ENCODE measurements around the gene EIF2AK2.

EIF2AK2 gene

GRCh38 chr2:37192551-37192950 is 35.8 kb upstream of the EIF2AK2 start:
- H3K4me3 ChIP-seq (ENCODE audit: low read depth in 1 of 5, low read length in 5 of 5), result no peak overlapping the region
- no peaks in the 10 kb centered on the region for H3K27me3 ChIP-seq (ENCODE audit: control insufficient read depth in 5 of 5, insufficient read depth in 4 of 5, low read length in 5 of 5)
- no peaks in the 10 kb centered on the region for H3K9me3 ChIP-seq (ENCODE audit: control insufficient read depth in 5 of 5, low read length in 5 of 5)
- H3K9ac ChIP-seq (ENCODE audit: low read length in 5 of 5), result no peak overlapping the region
- H3K27ac ChIP-seq (ENCODE audit: low read depth, low read length), result no peak overlapping the region
- no peaks in the 10 kb centered on the region for H3K36me3 ChIP-seq (ENCODE audit: control insufficient read depth in 5 of 5, insufficient read depth in 5 of 5, low read length in 5 of 5)
- H3K4me1 ChIP-seq (ENCODE audit: control insufficient read depth in 5 of 5, insufficient read depth in 5 of 5, low read length in 5 of 5), result peaks cover 0 to 15% (median 12%) of the 10 kb centered on the region in 5 donors

- no peak overlapping the region for H3K9ac ChIP-seq (ENCODE audit: low read length in 5 of 5)
- H3K27ac ChIP-seq (ENCODE audit: low read depth, low read length), result no peak overlapping the region
- peaks cover 0 to 7% (median 4%) of the 10 kb centered on the region in 5 donors for H3K4me1 ChIP-seq (ENCODE audit: control insufficient read depth in 5 of 5, insufficient read depth in 5 of 5, low read length in 5 of 5)
- no peaks in the 10 kb centered on the region for H3K27me3 ChIP-seq (ENCODE audit: control insufficient read depth in 5 of 5, insufficient read depth in 4 of 5, low read length in 5 of 5)
- H3K4me3 ChIP-seq (ENCODE audit: low read depth in 1 of 5, low read length in 5 of 5), result no peak overlapping the region
- no peaks in the 10 kb centered on the region for H3K36me3 ChIP-seq (ENCODE audit: control insufficient read depth in 5 of 5, insufficient read depth in 5 of 5, low read length in 5 of 5)
- H3K9me3 ChIP-seq (ENCODE audit: control insufficient read depth in 5 of 5, low read length in 5 of 5), result no peaks in the 10 kb centered on the region
Measured at GRCh38 chr2:37191747-37192146, 35.0 kb upstream of the EIF2AK2 start.

GRCh38 chr2:37191253-37191652 is 34.5 kb upstream of the EIF2AK2 start:
- Histone ChIP-seq H3K9me3 (ENCODE audit: control insufficient read depth in 5 of 5, low read length in 5 of 5) (no peaks in the 10 kb centered on the region), H3K9ac (ENCODE audit: low read length in 5 of 5) (no peak overlapping the region), H3K36me3 (ENCODE audit: control insufficient read depth in 5 of 5, insufficient read depth in 5 of 5, low read length in 5 of 5) (no peaks in the 10 kb centered on the region), H3K27ac (ENCODE audit: low read depth, low read length) (no peak overlapping the region), H3K4me1 (ENCODE audit: control insufficient read depth in 5 of 5, insufficient read depth in 5 of 5, low read length in 5 of 5) (peaks cover 0 to 6% (median 3%) of the 10 kb centered on the region in 5 donors), H3K27me3 (ENCODE audit: control insufficient read depth in 5 of 5, insufficient read depth in 4 of 5, low read length in 5 of 5) (no peaks in the 10 kb centered on the region), H3K4me3 (ENCODE audit: low read depth in 1 of 5, low read length in 5 of 5) (no peak overlapping the region)

GRCh38 chr2:37190290-37190689 is 33.5 kb upstream of the EIF2AK2 start:
- Histone ChIP-seq H3K9ac (ENCODE audit: low read length in 5 of 5) (no peak overlapping the region), H3K4me3 (ENCODE audit: low read depth in 1 of 5, low read length in 5 of 5) (no peak overlapping the region), H3K9me3 (ENCODE audit: control insufficient read depth in 5 of 5, low read length in 5 of 5) (no peaks in the 10 kb centered on the region), H3K4me1 (ENCODE audit: control insufficient read depth in 5 of 5, insufficient read depth in 5 of 5, low read length in 5 of 5) (no peaks in the 10 kb centered on the region), H3K27ac (ENCODE audit: low read depth, low read length) (no peak overlapping the region), H3K27me3 (ENCODE audit: control insufficient read depth in 5 of 5, insufficient read depth in 4 of 5, low read length in 5 of 5) (peaks cover 0 to 3% (median 0%) of the 10 kb centered on the region in 5 donors), H3K36me3 (ENCODE audit: control insufficient read depth in 5 of 5, insufficient read depth in 5 of 5, low read length in 5 of 5) (no peaks in the 10 kb centered on the region)

- Histone ChIP-seq H3K4me1 (ENCODE audit: control insufficient read depth in 5 of 5, insufficient read depth in 5 of 5, low read length in 5 of 5) (no peaks in the 10 kb centered on the region), H3K36me3 (ENCODE audit: control insufficient read depth in 5 of 5, insufficient read depth in 5 of 5, low read length in 5 of 5) (no peaks in the 10 kb centered on the region), H3K27me3 (ENCODE audit: control insufficient read depth in 5 of 5, insufficient read depth in 4 of 5, low read length in 5 of 5) (peaks cover 0 to 3% (median 0%) of the 10 kb centered on the region in 5 donors), H3K4me3 (ENCODE audit: low read depth in 1 of 5, low read length in 5 of 5) (no peak overlapping the region), H3K27ac (ENCODE audit: low read depth, low read length) (no peak overlapping the region), H3K9ac (ENCODE audit: low read length in 5 of 5) (no peak overlapping the region), H3K9me3 (ENCODE audit: control insufficient read depth in 5 of 5, low read length in 5 of 5) (no peaks in the 10 kb centered on the region)
Measured at GRCh38 chr2:37189452-37190153, 32.8 kb upstream of the EIF2AK2 start.

- H3K4me1 ChIP-seq (ENCODE audit: control insufficient read depth in 5 of 5, insufficient read depth in 5 of 5, low read length in 5 of 5), result no peaks in the 10 kb centered on the region
- H3K27me3 ChIP-seq (ENCODE audit: control insufficient read depth in 5 of 5, insufficient read depth in 4 of 5, low read length in 5 of 5), result peaks cover 0 to 3% (median 0%) of the 10 kb centered on the region in 5 donors
- no peak within 1 kb of the TSS for H3K27ac ChIP-seq (ENCODE audit: low read depth, low read length)
- no peak within 1 kb of the TSS for H3K9ac ChIP-seq (ENCODE audit: low read length in 5 of 5)
- H3K36me3 ChIP-seq (ENCODE audit: control insufficient read depth in 5 of 5, insufficient read depth in 5 of 5, low read length in 5 of 5), result no peaks in the 10 kb centered on the region
- H3K9me3 ChIP-seq (ENCODE audit: control insufficient read depth in 5 of 5, low read length in 5 of 5), result no peaks in the 10 kb centered on the region
- no peak within 1 kb of the TSS for H3K4me3 ChIP-seq (ENCODE audit: low read depth in 1 of 5, low read length in 5 of 5)
Measured at GRCh38 chr2:37188570-37188969, 31.8 kb upstream of the EIF2AK2 start, which contains the start of gene SULT6B1. SULT6B1 (minus strand) TSS chr2:37188670; CDS start chr2:37188640, 30 bp downstream.

GRCh38 chr2:37181726-37182684 is 25.2 kb upstream of the EIF2AK2 start:
- Histone ChIP-seq H3K27me3 (ENCODE audit: control insufficient read depth in 5 of 5, insufficient read depth in 4 of 5, low read length in 5 of 5) (peaks cover 0 to 3% (median 0%) of the 10 kb centered on the region in 5 donors), H3K9me3 (ENCODE audit: control insufficient read depth in 5 of 5, low read length in 5 of 5) (no peaks in the 10 kb centered on the region), H3K4me1 (ENCODE audit: control insufficient read depth in 5 of 5, insufficient read depth in 5 of 5, low read length in 5 of 5) (peaks cover 0 to 6% (median 0%) of the 10 kb centered on the region in 5 donors), H3K9ac (ENCODE audit: low read length in 5 of 5) (no peak overlapping the region), H3K4me3 (ENCODE audit: low read depth in 1 of 5, low read length in 5 of 5) (no peak overlapping the region), H3K27ac (ENCODE audit: low read depth, low read length) (no peak overlapping the region), H3K36me3 (ENCODE audit: control insufficient read depth in 5 of 5, insufficient read depth in 5 of 5, low read length in 5 of 5) (no peaks in the 10 kb centered on the region)

GRCh38 chr2:37180640-37181039 is 23.9 kb upstream of the EIF2AK2 start:
- no peaks in the 10 kb centered on the region for H3K27me3 ChIP-seq (ENCODE audit: control insufficient read depth in 5 of 5, insufficient read depth in 4 of 5, low read length in 5 of 5)
- no peak overlapping the region for H3K27ac ChIP-seq (ENCODE audit: low read depth, low read length)
- H3K4me1 ChIP-seq (ENCODE audit: control insufficient read depth in 5 of 5, insufficient read depth in 5 of 5, low read length in 5 of 5), result peaks cover 0 to 6% (median 0%) of the 10 kb centered on the region in 5 donors
- no peaks in the 10 kb centered on the region for H3K36me3 ChIP-seq (ENCODE audit: control insufficient read depth in 5 of 5, insufficient read depth in 5 of 5, low read length in 5 of 5)
- H3K9me3 ChIP-seq (ENCODE audit: control insufficient read depth in 5 of 5, low read length in 5 of 5), result no peaks in the 10 kb centered on the region
- H3K4me3 ChIP-seq (ENCODE audit: low read depth in 1 of 5, low read length in 5 of 5), result no peak overlapping the region
- no peak overlapping the region for H3K9ac ChIP-seq (ENCODE audit: low read length in 5 of 5)

GRCh38 chr2:37180006-37180639 is 23.3 kb upstream of the EIF2AK2 start:
- peaks cover 0 to 6% (median 0%) of the 10 kb centered on the region in 5 donors for H3K4me1 ChIP-seq (ENCODE audit: control insufficient read depth in 5 of 5, insufficient read depth in 5 of 5, low read length in 5 of 5)
- H3K27me3 ChIP-seq (ENCODE audit: control insufficient read depth in 5 of 5, insufficient read depth in 4 of 5, low read length in 5 of 5), result no peaks in the 10 kb centered on the region
- no peak overlapping the region for H3K27ac ChIP-seq (ENCODE audit: low read depth, low read length)
- no peaks in the 10 kb centered on the region for H3K36me3 ChIP-seq (ENCODE audit: control insufficient read depth in 5 of 5, insufficient read depth in 5 of 5, low read length in 5 of 5)
- no peaks in the 10 kb centered on the region for H3K9me3 ChIP-seq (ENCODE audit: control insufficient read depth in 5 of 5, low read length in 5 of 5)
- H3K9ac ChIP-seq (ENCODE audit: low read length in 5 of 5), result no peak overlapping the region
- H3K4me3 ChIP-seq (ENCODE audit: low read depth in 1 of 5, low read length in 5 of 5), result no peak overlapping the region
